Globus pallidus (tissue), 1 donor: ENCODE results near the gene MT1H.
A peak's percentile ranks its signal among the peaks of the same experiment; 100 is the strongest.
"Not testable (repeated sequence)": the region's sequence is repeated elsewhere in the genome, so short reads cannot be mapped to it uniquely, and the experiment has no call there.

Source experiments
- DNase-seq: peaks from one replicate; pipeline ENCODE4 v3.0.0-alpha.2; 2015; ENCODE audit warnings: low spot score

The MT1H gene

GRCh38 chr16:56665286-56666261 is 4.0 kb upstream of the MT1H start:
- not testable (repeated sequence) for DNase-seq

- DNase-seq, result no peak
Observed at GRCh38 chr16:56667581-56668571, 1.7 kb upstream of the MT1H start, which contains the start of gene MT1G. TSS of gene MT1G (minus strand) at chr16:56668065. CDS start at chr16:56667993, 72 bp downstream.

GRCh38 chr16:56669840-56670619 is 416 bp downstream of the MT1H start:
- DNase-seq, result no peak

- no peak for DNase-seq
Observed at GRCh38 chr16:56670620-56670934, 963 bp downstream of the MT1H start.

- not testable (repeated sequence) for DNase-seq
Observed at GRCh38 chr16:56671691-56672090, 2.1 kb downstream of the MT1H start.

- DNase-seq, result not testable (repeated sequence)
Observed at GRCh38 chr16:56672171-56672570, 2.6 kb downstream of the MT1H start.

- DNase-seq, result no peak
Observed at GRCh38 chr16:56672761-56673536, 3.3 kb downstream of the MT1H start.

- no peak for DNase-seq
Observed at GRCh38 chr16:56673921-56674320, 4.3 kb downstream of the MT1H start.

GRCh38 chr16:56674570-56674969 is 5.0 kb downstream of the MT1H start:
- not testable (repeated sequence) for DNase-seq

- DNase-seq, result no peak
Observed at GRCh38 chr16:56675685-56676210, 6.1 kb downstream of the MT1H start.

- no peak for DNase-seq
Observed at GRCh38 chr16:56677474-56677873, 7.9 kb downstream of the MT1H start.

GRCh38 chr16:56679078-56679730 is 9.6 kb downstream of the MT1H start:
- DNase-seq, result no peak

GRCh38 chr16:56679818-56680217 is 10.2 kb downstream of the MT1H start:
- no peak for DNase-seq

- DNase-seq, result peak; percentile 86
Observed at GRCh38 chr16:56681939-56682702, 12.5 kb downstream of the MT1H start, which contains the start of gene MT1X. TSS of gene MT1X (plus strand) at chr16:56682470. CDS start at chr16:56682541, 71 bp downstream.

- DNase-seq, result no peak
Observed at GRCh38 chr16:56682703-56683397, 13.2 kb downstream of the MT1H start.

GRCh38 chr16:56683424-56684172 is 14.0 kb downstream of the MT1H start:
- no peak for DNase-seq

GRCh38 chr16:56684256-56684925 is 14.8 kb downstream of the MT1H start:
- no peak for DNase-seq
